ENCODE measurements around the gene SH3GLB1. TPM values are rescaled to one million over a fixed set of nuclear protein-coding genes. Genes with fewer than 3 reads are reported as not detected.

The SH3GLB1 gene
- total and polyA plus RNA-seq, 9 of the 15 experiments (the other 6 are each of a cell fraction or from before 2014, with no cell fraction given): 8.6 to 34.2 (median 24.2) TPM

- no peak for TF ChIP-seq ZBTB17 (CRISPR knock-in tag; IDR thresholded peaks at IDR 0.05)
- TF ChIP-seq SIRT6 (IDR thresholded peaks at IDR 0.05; ENCODE audit: low read depth, low read length): no peak
- no peak for TF ChIP-seq THAP12 (CRISPR knock-in tag; IDR thresholded peaks at IDR 0.05)
- TF ChIP-seq ZBTB11 (CRISPR knock-in tag; IDR thresholded peaks at IDR 0.05): no peak
- TF ChIP-seq TBL1XR1 (IDR thresholded peaks at IDR 0.05; ENCODE audit: low read length in 2 of 2): no peak
- no peak for TF ChIP-seq MED1 (CRISPR knock-in tag; IDR thresholded peaks at IDR 0.05; ENCODE audit: borderline replicate concordance)
- TF ChIP-seq FOSL1 (tag; conservative IDR thresholded peaks at IDR 0.05): peak; percentile 93
- TF ChIP-seq RNF219 (CRISPR knock-in tag; IDR thresholded peaks at IDR 0.05): no peak
- TF ChIP-seq FOS (IDR thresholded peaks at IDR 0.05; ENCODE audit: extremely low read depth, insufficient read length): no peak
- no peak for TF ChIP-seq IRF1 (CRISPR knock-in tag; IDR thresholded peaks at IDR 0.05; ENCODE audit: borderline replicate concordance)
- no peak for TF ChIP-seq SAFB2 (IDR thresholded peaks at IDR 0.05; ENCODE audit: borderline replicate concordance, low read depth, low read length, severe bottlenecking)
- no peak for TF ChIP-seq ZC3H4 (CRISPR knock-in tag; IDR thresholded peaks at IDR 0.05; ENCODE audit: borderline replicate concordance)
- TF ChIP-seq CBFA2T2 (conservative IDR thresholded peaks at IDR 0.05): no peak
- no peak for TF ChIP-seq ZNF146 (CRISPR knock-in tag; IDR thresholded peaks at IDR 0.05; ENCODE audit: unreplicated experiment)
- TF ChIP-seq ZNF124 (CRISPR knock-in tag; IDR thresholded peaks at IDR 0.05): no peak
- TF ChIP-seq ZNF589 (CRISPR knock-in tag; IDR thresholded peaks at IDR 0.05; ENCODE audit: low read depth): no peak
Measured at GRCh38 chr1:86788300-86789206, 84.2 kb downstream of the SH3GLB1 start (continued).

Data from K562 (cell line).